22Rv1 (cell line): ENCODE results near the gene GPC1.

Experiments
- ZFX ChIP-seq: fragments of 450-650 bp; IDR thresholded peaks from 2 replicates; pipeline ENCODE4 v1.6.1; 2017; ENCODE audit warnings: antibody characterized with exemption, borderline replicate concordance
- TF ChIP-seq, protein P1 (sequence below): fragments of 450-650 bp; IDR thresholded peaks from 2 replicates; pipeline ENCODE4 v1.5.1; 2017; ENCODE audit warnings: mild to moderate bottlenecking

DNA sequence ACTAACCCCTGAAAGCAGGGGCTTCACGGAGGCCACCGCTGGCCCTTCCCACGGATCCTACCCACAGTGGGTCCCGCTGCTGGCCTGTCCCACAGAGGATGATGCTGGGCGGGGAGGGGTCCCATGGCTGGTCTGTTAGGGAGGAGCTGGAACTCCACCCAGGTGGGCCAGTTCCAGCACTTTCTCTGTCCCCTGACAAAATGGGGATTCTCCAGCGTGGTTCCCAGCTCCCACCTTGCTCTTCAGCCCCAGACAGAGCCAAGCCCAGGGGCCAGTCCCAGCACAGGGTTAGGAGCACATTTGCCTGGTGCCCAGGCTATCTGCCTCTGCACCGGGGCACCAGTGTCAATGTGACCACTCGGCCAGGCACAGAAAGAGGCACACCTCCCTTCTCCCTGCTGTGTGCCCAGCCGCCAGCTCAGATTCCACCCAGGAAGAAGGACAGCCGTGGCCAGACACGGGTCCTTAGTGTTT lies 72.4 kb downstream of the GPC1 start:
- TF ChIP-seq, protein P1, sequence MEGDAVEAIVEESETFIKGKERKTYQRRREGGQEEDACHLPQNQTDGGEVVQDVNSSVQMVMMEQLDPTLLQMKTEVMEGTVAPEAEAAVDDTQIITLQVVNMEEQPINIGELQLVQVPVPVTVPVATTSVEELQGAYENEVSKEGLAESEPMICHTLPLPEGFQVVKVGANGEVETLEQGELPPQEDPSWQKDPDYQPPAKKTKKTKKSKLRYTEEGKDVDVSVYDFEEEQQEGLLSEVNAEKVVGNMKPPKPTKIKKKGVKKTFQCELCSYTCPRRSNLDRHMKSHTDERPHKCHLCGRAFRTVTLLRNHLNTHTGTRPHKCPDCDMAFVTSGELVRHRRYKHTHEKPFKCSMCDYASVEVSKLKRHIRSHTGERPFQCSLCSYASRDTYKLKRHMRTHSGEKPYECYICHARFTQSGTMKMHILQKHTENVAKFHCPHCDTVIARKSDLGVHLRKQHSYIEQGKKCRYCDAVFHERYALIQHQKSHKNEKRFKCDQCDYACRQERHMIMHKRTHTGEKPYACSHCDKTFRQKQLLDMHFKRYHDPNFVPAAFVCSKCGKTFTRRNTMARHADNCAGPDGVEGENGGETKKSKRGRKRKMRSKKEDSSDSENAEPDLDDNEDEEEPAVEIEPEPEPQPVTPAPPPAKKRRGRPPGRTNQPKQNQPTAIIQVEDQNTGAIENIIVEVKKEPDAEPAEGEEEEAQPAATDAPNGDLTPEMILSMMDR, result no peak
- no peak for TF ChIP-seq ZFX
